Measurements from ENCODE around the gene TMPRSS12.

The TMPRSS12 gene

GRCh38 chr12:50932787-50933280 lies 90.1 kb downstream of the TMPRSS12 start:
- Histone ChIP-seq H4K20me1 (ENCODE audit: insufficient read depth, low read length) (no peaks in the 10 kb centered on the region), H3K9me2 (ENCODE audit: low read depth, low read length) (no peaks in the 10 kb centered on the region), H3K4me2 (ENCODE audit: low read length) (no peak overlapping the region), H3K27me3 (ENCODE audit: insufficient read depth, low read length) (no peaks in the 10 kb centered on the region), H3K9me3 (ENCODE audit: low read length) (peaks cover 15% of the 10 kb centered on the region), H3F3A (ENCODE audit: insufficient read depth, low read length) (no peaks in the 10 kb centered on the region), H2AFZ (ENCODE audit: low read length) (no peak overlapping the region), H3K36me3 (ENCODE audit: insufficient read depth, low read length) (peaks cover 73% of the 10 kb centered on the region), H3K4me3 (ENCODE audit: low read depth, low read length, poor library complexity, severe bottlenecking) (no peak overlapping the region), H3K27ac (ENCODE audit: low read depth, low read length, poor library complexity, severe bottlenecking) (peak overlapping the region; percentile 51), H3K79me2 (ENCODE audit: insufficient read depth, low read length) (peaks cover 21% of the 10 kb centered on the region), H3K9ac (ENCODE audit: low read length) (no peak overlapping the region), H3K4me1 (ENCODE audit: insufficient read depth, low read length, severe bottlenecking) (peaks cover 43% of the 10 kb centered on the region)
- no peak for TF ChIP-seq CTCF (IDR thresholded peaks at IDR 0.05; ENCODE audit: low read length)
- no peak for TF ChIP-seq EZH2 (IDR thresholded peaks at IDR 0.05; ENCODE audit: borderline replicate concordance, low read length)

GRCh38 chr12:50933459-50934124 lies 90.9 kb downstream of the TMPRSS12 start:
- Histone ChIP-seq H3K9me2 (ENCODE audit: low read depth, low read length) (no peaks in the 10 kb centered on the region), H3K4me3 (ENCODE audit: low read depth, low read length, poor library complexity, severe bottlenecking) (no peak overlapping the region), H3K36me3 (ENCODE audit: insufficient read depth, low read length) (peaks cover 65% of the 10 kb centered on the region), H4K20me1 (ENCODE audit: insufficient read depth, low read length) (no peaks in the 10 kb centered on the region), H3K27ac (ENCODE audit: low read depth, low read length, poor library complexity, severe bottlenecking) (peak overlapping the region; percentile 51), H3K4me2 (ENCODE audit: low read length) (no peak overlapping the region), H3K4me1 (ENCODE audit: insufficient read depth, low read length, severe bottlenecking) (peaks cover 35% of the 10 kb centered on the region), H3K79me2 (ENCODE audit: insufficient read depth, low read length) (peaks cover 13% of the 10 kb centered on the region), H3K9ac (ENCODE audit: low read length) (no peak overlapping the region), H3F3A (ENCODE audit: insufficient read depth, low read length) (no peaks in the 10 kb centered on the region), H3K9me3 (ENCODE audit: low read length) (peaks cover 15% of the 10 kb centered on the region), H3K27me3 (ENCODE audit: insufficient read depth, low read length) (no peaks in the 10 kb centered on the region), H2AFZ (ENCODE audit: low read length) (no peak overlapping the region)
- TF ChIP-seq CTCF (IDR thresholded peaks at IDR 0.05; ENCODE audit: low read length) (no peak), EZH2 (IDR thresholded peaks at IDR 0.05; ENCODE audit: borderline replicate concordance, low read length) (no peak)

GRCh38 chr12:50934371-50934851 lies 91.7 kb downstream of the TMPRSS12 start:
- Histone ChIP-seq H3K27ac (ENCODE audit: low read depth, low read length, poor library complexity, severe bottlenecking) (peak overlapping the region; percentile 51), H3K4me1 (ENCODE audit: insufficient read depth, low read length, severe bottlenecking) (peaks cover 27% of the 10 kb centered on the region), H2AFZ (ENCODE audit: low read length) (no peak overlapping the region), H3F3A (ENCODE audit: insufficient read depth, low read length) (no peaks in the 10 kb centered on the region), H3K27me3 (ENCODE audit: insufficient read depth, low read length) (no peaks in the 10 kb centered on the region), H3K4me3 (ENCODE audit: low read depth, low read length, poor library complexity, severe bottlenecking) (no peak overlapping the region), H3K9ac (ENCODE audit: low read length) (no peak overlapping the region), H3K9me3 (ENCODE audit: low read length) (peaks cover 15% of the 10 kb centered on the region), H4K20me1 (ENCODE audit: insufficient read depth, low read length) (no peaks in the 10 kb centered on the region), H3K79me2 (ENCODE audit: insufficient read depth, low read length) (peaks cover 5% of the 10 kb centered on the region; the same call in 1 of the 2 replicates), H3K9me2 (ENCODE audit: low read depth, low read length) (no peaks in the 10 kb centered on the region), H3K4me2 (ENCODE audit: low read length) (no peak overlapping the region), H3K36me3 (ENCODE audit: insufficient read depth, low read length) (peaks cover 57% of the 10 kb centered on the region)
- TF ChIP-seq CTCF (IDR thresholded peaks at IDR 0.05; ENCODE audit: low read length) = no peak
- TF ChIP-seq EZH2 (IDR thresholded peaks at IDR 0.05; ENCODE audit: borderline replicate concordance, low read length) = no peak

Measured in OCI-LY1 (cell line).